HepG2 (cell line): ENCODE measurements around the gene ROBO2.

Source experiments
- ERF ChIP-seq: IDR thresholded peaks from 2 replicates; pipeline ENCODE4 v1.6.1; 2018; ENCODE audit warnings: missing biosample characterization, missing genetic modification reagents
- GABPA ChIP-seq, 2 experiments: IDR thresholded peaks; 2 replicates each; pipeline ENCODE4 v1.6.1; 2011 to 2016; ENCODE audit warnings: low read depth in 2 of 2, low read length in 1 of 2, missing biosample characterization in 1 of 2, missing genetic modification characterization in 1 of 2
- HINFP ChIP-seq: sonication (generic); formaldehyde crosslinking; IDR thresholded peaks from 2 replicates; pipeline ENCODE4 v1.4.0; 2020; ENCODE audit warnings: low read depth, mild to moderate bottlenecking, missing genetic modification reagents
- JUND ChIP-seq: sonication (generic); formaldehyde crosslinking; IDR thresholded peaks from 2 replicates; pipeline ENCODE4 v1.8.0; 2022; ENCODE audit warnings: mild to moderate bottlenecking, missing genetic modification reagents
- MATR3 ChIP-seq: sonication (generic); formaldehyde crosslinking; IDR thresholded peaks from 2 replicates; pipeline ENCODE4 v1.4.0; 2020; ENCODE audit warnings: missing genetic modification reagents
- NBN ChIP-seq: fragments of 450-650 bp; conservative IDR thresholded peaks from 2 replicates; pipeline ENCODE4 v1.6.1; 2017
- POLR2AphosphoS5 ChIP-seq: IDR thresholded peaks from 2 replicates; pipeline ENCODE4 v1.6.1; 2012; ENCODE audit warnings: low read depth, low read length
- ZNF138 ChIP-seq: sonication (generic); formaldehyde crosslinking; IDR thresholded peaks from 2 replicates; pipeline ENCODE4 v1.5.0; 2020; ENCODE audit warnings: mild to moderate bottlenecking, low read depth, missing genetic modification reagents
- ZSCAN30 ChIP-seq: sonication (generic); formaldehyde crosslinking; IDR thresholded peaks from 2 replicates; pipeline ENCODE4 v1.5.0; 2020; ENCODE audit warnings: mild to moderate bottlenecking, missing genetic modification reagents

- TF ChIP-seq MATR3 (no peak), ZNF138 (no peak), POLR2AphosphoS5 (no peak), NBN (no peak), ZSCAN30 (CRISPR knock-in tag) (no peak), ERF (CRISPR knock-in tag) (no peak), GABPA (IDR thresholded peaks at IDR 0.05; ENCODE audit: low read depth, low read length) (no peak), GABPA (CRISPR knock-in tag; IDR thresholded peaks at IDR 0.05; ENCODE audit: low read depth) (no peak), HINFP (no peak), JUND (CRISPR knock-in tag) (no peak)
Observed at GRCh38 chr3:77189684-77190083, 149.8 kb downstream of the ROBO2 start.
